Testis (tissue), 3 donors: Measurements from ENCODE around the gene PAPPA. TPM values are rescaled to one million over a fixed set of nuclear protein-coding genes. Genes with fewer than 3 reads are reported as not detected.

ENCODE experiments used
- DNase-seq: peaks from one replicate; pipeline ENCODE4 v3.0.0-alpha.2; 2019
- H3K27ac ChIP-seq, 2 donors: fragments of 200-600 bp; sonication (generic); one replicate each; pipeline ENCODE4 v1.5.1; 2019
- H3K27me3 ChIP-seq: fragments of 200-600 bp; sonication (generic); one replicate; pipeline ENCODE4 v1.5.1; 2019
- H3K36me3 ChIP-seq: fragments of 200-600 bp; sonication (generic); one replicate; pipeline ENCODE4 v1.5.1; 2017; ENCODE audit warnings: low read depth; ENCODE audit errors: missing control alignments
- H3K4me1 ChIP-seq: fragments of 200-600 bp; sonication (generic); one replicate; pipeline ENCODE4 v1.5.1; 2019
- H3K4me3 ChIP-seq, 2 donors: fragments of 200-600 bp; sonication (generic); one replicate each; pipeline ENCODE4 v1.5.1; 2017 to 2019
- H3K9me3 ChIP-seq: fragments of 200-600 bp; sonication (generic); one replicate; pipeline ENCODE4 v1.5.1; 2017
- POLR2A ChIP-seq: fragments of 450-650 bp; IDR thresholded peaks from one replicate; pipeline ENCODE4 v1.6.1; 2017; ENCODE audit warnings: antibody characterized with exemption, mild to moderate bottlenecking, moderate library complexity
- WGBS, 2 donors: methylation state at CpG; one replicate each; pipeline ENCODE4 v1.1.5; 2018; 5-methylcytosine and 5-hydroxymethylcytosine counted together
- intact Hi-C: fragments of 100-400 bp; cut with DNase I; formaldehyde crosslinking; loops from one replicate; pipeline ENCODE4 v1.15.1; 2023; ENCODE audit warnings: low total_unique reads
- polyA plus RNA-seq: library from polyadenylated mRNA; stranded (reverse); fragments of 350-450 nt; fragmentation: Illumina TruSeq; extraction: RNeasy Lipid Tissue Mini Kit (QIAGEN cat#74804); gene quantifications from one replicate; pipeline ENCODE4 v1.2.3, GENCODE V29; 2014; ENCODE audit warnings: low read depth, low replicate concordance; ENCODE audit not compliant: insufficient read depth
- total RNA-seq, 2 donors: library from RNA; depleted of rRNA; stranded (reverse); fragments of >200 nt; gene quantifications; one replicate each; pipeline ENCODE4 v1.2.3, GENCODE V29; 2016
- TF ChIP-seq, protein P1 (sequence below), 3 experiments: fragments of 450-650 bp in 2 of 3; fragments of 200-600 bp in 1 of 3; sonication (generic) in 1 of 3; IDR thresholded peaks; one replicate each; pipeline ENCODE4 v1.5.1; 2016 to 2019; ENCODE audit warnings: antibody characterized with exemption in 3 of 3, mild to moderate bottlenecking in 2 of 3, moderate library complexity in 1 of 3

Gene PAPPA
- total and polyA plus RNA-seq, 3 donors from 2014 or later, result 1.9 to 5.1 (median 4.1) TPM

DNA sequence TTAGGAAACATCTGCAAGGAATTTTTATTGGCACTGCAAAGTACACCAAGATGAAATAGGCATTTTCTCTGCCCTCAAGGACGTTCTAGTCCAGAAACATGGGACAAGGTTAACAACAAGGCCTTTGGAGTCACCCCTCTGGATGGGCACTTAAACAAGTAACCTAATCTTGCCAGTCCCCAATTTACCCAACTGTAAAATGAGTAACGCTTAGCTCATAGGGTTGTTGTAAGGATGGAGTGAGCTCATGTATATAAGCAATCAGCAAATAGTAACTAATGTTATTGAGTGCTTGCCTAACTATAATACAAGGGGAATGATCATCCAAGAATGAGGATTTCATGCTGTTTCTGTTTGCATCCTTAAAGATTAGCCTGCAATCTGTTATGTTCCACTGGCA is 189.3 kb downstream of the PAPPA start:
- 78 to 92% methylated on average over 2 of the region's 2 CpGs for WGBS, 2 donors
- intact Hi-C loops, result no loop called here
- TF ChIP-seq, protein P1, sequence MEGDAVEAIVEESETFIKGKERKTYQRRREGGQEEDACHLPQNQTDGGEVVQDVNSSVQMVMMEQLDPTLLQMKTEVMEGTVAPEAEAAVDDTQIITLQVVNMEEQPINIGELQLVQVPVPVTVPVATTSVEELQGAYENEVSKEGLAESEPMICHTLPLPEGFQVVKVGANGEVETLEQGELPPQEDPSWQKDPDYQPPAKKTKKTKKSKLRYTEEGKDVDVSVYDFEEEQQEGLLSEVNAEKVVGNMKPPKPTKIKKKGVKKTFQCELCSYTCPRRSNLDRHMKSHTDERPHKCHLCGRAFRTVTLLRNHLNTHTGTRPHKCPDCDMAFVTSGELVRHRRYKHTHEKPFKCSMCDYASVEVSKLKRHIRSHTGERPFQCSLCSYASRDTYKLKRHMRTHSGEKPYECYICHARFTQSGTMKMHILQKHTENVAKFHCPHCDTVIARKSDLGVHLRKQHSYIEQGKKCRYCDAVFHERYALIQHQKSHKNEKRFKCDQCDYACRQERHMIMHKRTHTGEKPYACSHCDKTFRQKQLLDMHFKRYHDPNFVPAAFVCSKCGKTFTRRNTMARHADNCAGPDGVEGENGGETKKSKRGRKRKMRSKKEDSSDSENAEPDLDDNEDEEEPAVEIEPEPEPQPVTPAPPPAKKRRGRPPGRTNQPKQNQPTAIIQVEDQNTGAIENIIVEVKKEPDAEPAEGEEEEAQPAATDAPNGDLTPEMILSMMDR (IDR thresholded peaks at IDR 0.05), result no peak
- no peak for TF ChIP-seq POLR2A
- no peak overlapping the region for H3K27ac ChIP-seq
- no peaks in the 10 kb centered on the region for H3K36me3 ChIP-seq
- no peaks in the 10 kb centered on the region for H3K4me1 ChIP-seq
- H3K9me3 ChIP-seq, result no peaks in the 10 kb centered on the region
- no peak for DNase-seq
- no peaks in the 10 kb centered on the region for H3K27me3 ChIP-seq
- no peak overlapping the region for H3K4me3 ChIP-seq

DNA sequence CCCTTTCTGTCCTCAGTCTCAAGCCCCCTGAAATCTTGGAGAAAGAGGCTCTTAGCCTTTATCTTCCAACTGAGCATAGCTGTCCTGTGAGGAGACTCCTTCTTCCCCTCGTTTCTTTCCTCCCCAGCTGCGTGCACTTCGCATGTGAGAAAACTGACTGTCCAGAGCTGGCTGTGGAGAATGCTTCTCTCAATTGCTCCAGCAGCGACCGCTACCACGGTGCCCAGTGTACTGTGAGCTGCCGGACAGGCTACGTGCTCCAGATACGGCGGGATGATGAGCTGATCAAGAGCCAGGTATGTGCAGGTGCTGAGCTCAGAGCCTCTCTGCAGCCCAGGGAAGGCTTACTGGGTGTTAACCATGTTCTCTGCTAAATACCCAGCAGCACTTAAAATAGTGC is 190.8 kb downstream of the PAPPA start:
- no peak overlapping the region for H3K27ac ChIP-seq
- TF ChIP-seq POLR2A, result no peak
- TF ChIP-seq, protein P1 (IDR thresholded peaks at IDR 0.05), result no peak
- H3K4me3 ChIP-seq, result no peak overlapping the region
- DNase-seq, result no peak
- no peaks in the 10 kb centered on the region for H3K9me3 ChIP-seq
- intact Hi-C loops, result no loop called here
- H3K36me3 ChIP-seq, result no peaks in the 10 kb centered on the region
- WGBS, 2 donors, result 88 to 93% methylated on average over 10 of the region's 10 CpGs
- no peaks in the 10 kb centered on the region for H3K4me1 ChIP-seq
- H3K27me3 ChIP-seq, result no peaks in the 10 kb centered on the region

DNA sequence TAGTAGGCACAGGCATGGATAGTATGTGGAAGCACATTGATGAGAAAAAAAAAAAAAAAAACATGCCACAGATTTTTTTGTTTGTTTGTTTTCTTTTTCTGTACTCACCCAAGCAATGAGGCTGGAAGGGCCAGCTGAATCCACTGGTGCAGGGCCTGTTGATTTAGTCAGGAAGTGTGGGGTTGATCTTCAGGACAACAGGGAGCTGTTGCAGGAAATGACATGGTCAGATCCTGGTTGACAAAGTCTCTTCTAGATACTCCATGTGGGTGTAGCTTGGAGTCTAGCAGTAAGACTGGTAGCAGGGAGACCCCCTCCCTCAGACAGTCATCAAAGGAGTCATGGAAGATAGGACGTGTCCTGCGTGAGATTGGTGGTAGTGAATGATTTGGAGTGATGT is 191.8 kb downstream of the PAPPA start:
- WGBS, 2 donors, result 100% methylated on average over 2 of the region's 2 CpGs
- no peaks in the 10 kb centered on the region for H3K27me3 ChIP-seq
- TF ChIP-seq, protein P1 (IDR thresholded peaks at IDR 0.05), result no peak
- no peak for TF ChIP-seq POLR2A
- H3K36me3 ChIP-seq, result no peaks in the 10 kb centered on the region
- H3K9me3 ChIP-seq, result no peaks in the 10 kb centered on the region
- DNase-seq, result no peak
- H3K4me3 ChIP-seq, result no peak overlapping the region
- no peaks in the 10 kb centered on the region for H3K4me1 ChIP-seq
- H3K27ac ChIP-seq, result no peak overlapping the region
- intact Hi-C loops, result no loop called here

DNA sequence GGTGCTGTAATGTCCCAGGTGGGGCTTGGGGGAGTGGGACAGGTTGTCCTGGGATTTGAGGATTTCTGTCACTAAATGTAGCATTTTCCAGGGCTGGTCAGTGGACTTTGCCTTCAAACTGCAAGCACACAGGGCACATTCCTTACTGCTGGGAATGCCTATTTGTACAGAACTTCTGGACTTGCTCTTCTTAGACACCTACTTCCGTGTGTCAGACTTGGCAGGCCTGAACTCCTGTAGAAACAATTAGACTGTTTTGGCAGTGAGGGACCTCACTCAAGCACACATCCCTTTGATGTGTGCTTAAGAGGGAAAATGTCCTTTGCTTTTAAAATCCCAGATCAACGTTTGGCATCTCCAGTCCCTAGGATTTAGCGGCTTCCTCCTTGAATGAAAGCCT is 192.2 kb downstream of the PAPPA start:
- no peaks in the 10 kb centered on the region for H3K36me3 ChIP-seq
- intact Hi-C loops, result no loop called here
- TF ChIP-seq POLR2A, result no peak
- TF ChIP-seq, protein P1 (IDR thresholded peaks at IDR 0.05), result no peak
- no peak overlapping the region for H3K4me3 ChIP-seq
- no peaks in the 10 kb centered on the region for H3K4me1 ChIP-seq
- H3K27ac ChIP-seq, result no peak overlapping the region
- 66 to 72% methylated on average over 3 of the region's 3 CpGs for WGBS, 2 donors
- no peaks in the 10 kb centered on the region for H3K27me3 ChIP-seq
- H3K9me3 ChIP-seq, result no peaks in the 10 kb centered on the region
- no peak for DNase-seq

DNA sequence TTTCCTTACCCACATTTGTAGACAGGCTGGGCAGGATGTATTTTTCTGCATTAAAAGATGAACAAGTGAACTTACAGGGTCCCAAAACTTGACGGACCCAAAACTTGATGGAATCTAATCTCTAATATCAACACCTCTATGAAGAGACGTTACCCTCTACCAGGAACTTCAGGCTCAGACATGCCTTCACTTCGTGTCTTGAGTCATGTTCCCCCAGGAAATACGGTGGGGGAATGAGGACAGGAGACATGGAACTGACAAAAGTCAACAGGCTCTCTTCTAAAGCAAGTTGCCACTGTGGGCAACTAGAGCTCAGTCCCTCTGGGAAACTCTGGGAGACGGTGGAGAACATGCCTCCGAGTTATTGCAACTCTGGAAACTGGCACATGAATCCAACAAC is 196.1 kb downstream of the PAPPA start:
- Histone ChIP-seq H3K4me3 (no peak overlapping the region), H3K9me3 (no peaks in the 10 kb centered on the region), H3K4me1 (no peaks in the 10 kb centered on the region), H3K27me3 (no peaks in the 10 kb centered on the region), H3K27ac (no peak overlapping the region), H3K36me3 (no peaks in the 10 kb centered on the region)
- no peak for DNase-seq
- WGBS, 2 donors, result 92 to 93% methylated on average over 6 of the region's 6 CpGs
- TF ChIP-seq, protein P1 (IDR thresholded peaks at IDR 0.05), result no peak
- no peak for TF ChIP-seq POLR2A
- intact Hi-C loops, result no loop called here
